GM12878 (cell line): ENCODE measurements around the gene DIPK2A.

Experiments
- MAX ChIP-seq: IDR thresholded peaks from 2 replicates; pipeline ENCODE4 v1.6.1; 2012; ENCODE audit warnings: low read depth, low read length, improper control_type of control experiment
- POLR2A ChIP-seq: IDR thresholded peaks from 2 replicates; pipeline ENCODE4 v1.6.1; 2011; ENCODE audit warnings: low read depth, mild to moderate bottlenecking, low read length
- SP1 ChIP-seq: IDR thresholded peaks from one replicate; pipeline ENCODE4 v1.6.1; 2011; ENCODE audit warnings: low read depth, low read length

- TF ChIP-seq POLR2A (no peak), MAX (no peak), SP1 (no peak)
Measured at GRCh38 chr3:143979813-143980212, 8.2 kb downstream of the DIPK2A start.
